GM18507 (cell line): ENCODE measurements around the gene NUP37.
A peak's percentile ranks its signal among the peaks of the same experiment; 100 is the strongest.
"Not testable (repeated sequence)": the region's sequence is repeated elsewhere in the genome, so short reads cannot be mapped to it uniquely, and the experiment has no call there.

Experiments used
- DNase-seq: peaks from one replicate; pipeline ENCODE4 v3.0.0; 2011; ENCODE audit warnings: low read depth; ENCODE audit not compliant: insufficient read length; ENCODE audit errors: extremely low spot score
- FAIRE-seq: peaks from 2 replicates; lab custom pipeline; 2011; peaks lifted over from hg19 to GRCh38; lab: Jason Lieb, UNC

NUP37 gene

GRCh38 chr12:102119674-102120563 is at the start of gene NUP37, which contains the start of gene PARPBP:
TSS of gene NUP37 (minus strand) at chr12:102120114. CDS start at chr12:102118518, 1,596 bp downstream.
TSS of gene PARPBP (plus strand) at chr12:102120183. CDS start at chr12:102123889, 3,706 bp downstream.
- peak; percentile 83 for DNase-seq
- peak; percentile 92 for FAIRE-seq

GRCh38 chr12:102167821-102168604 is 48.1 kb upstream of the NUP37 start:
- no peak for DNase-seq

GRCh38 chr12:102163383-102163782 is 43.5 kb upstream of the NUP37 start:
- FAIRE-seq: no peak
- no peak for DNase-seq

More at GRCh38 chr12:102167821-102168604, 48.1 kb upstream of the NUP37 start:
- FAIRE-seq: peak; percentile 56

- FAIRE-seq, DNase-seq: not testable (repeated sequence)
These were observed 35.3 kb upstream of the NUP37 start for GRCh38 chr12:102155206-102155605.

- DNase-seq, FAIRE-seq: not testable (repeated sequence)
These were observed 27.2 kb upstream of the NUP37 start for GRCh38 chr12:102147062-102147587.

- FAIRE-seq (no peak), DNase-seq (no peak)
These were observed 24.3 kb upstream of the NUP37 start for GRCh38 chr12:102144221-102144620.

GRCh38 chr12:102142866-102143373 is 23.0 kb upstream of the NUP37 start:
- not testable (repeated sequence) for DNase-seq, FAIRE-seq

GRCh38 chr12:102137619-102138018 is 17.7 kb upstream of the NUP37 start:
- FAIRE-seq, DNase-seq: not testable (repeated sequence)

GRCh38 chr12:102131442-102131841 is 11.5 kb upstream of the NUP37 start:
- not testable (repeated sequence) for DNase-seq, FAIRE-seq

- FAIRE-seq, DNase-seq: not testable (repeated sequence)
These were observed 10.8 kb upstream of the NUP37 start for GRCh38 chr12:102130720-102131119.

GRCh38 chr12:102121328-102121727 is 1.4 kb upstream of the NUP37 start:
- not testable (repeated sequence) for FAIRE-seq, DNase-seq

- DNase-seq (no peak), FAIRE-seq (peak; percentile 67)
These were observed 972 bp upstream of the NUP37 start for GRCh38 chr12:102120886-102121285.

- DNase-seq (no peak), FAIRE-seq (no peak)
These were observed 605 bp upstream of the NUP37 start for GRCh38 chr12:102120564-102120873.

- DNase-seq (no peak), FAIRE-seq (no peak)
These were observed 1.0 kb downstream of the NUP37 start for GRCh38 chr12:102118874-102119273.

GRCh38 chr12:102116392-102116791 is 3.5 kb downstream of the NUP37 start:
- no peak for FAIRE-seq
- no peak for DNase-seq

- no peak for FAIRE-seq
These were observed 5.7 kb downstream of the NUP37 start for GRCh38 chr12:102114212-102114611.

GRCh38 chr12:102110782-102111181 is 9.1 kb downstream of the NUP37 start:
- no peak for FAIRE-seq
- DNase-seq: no peak

More at GRCh38 chr12:102114212-102114611, 5.7 kb downstream of the NUP37 start:
- no peak for DNase-seq

- DNase-seq: no peak
- FAIRE-seq: no peak
These were observed 11.9 kb downstream of the NUP37 start for GRCh38 chr12:102107970-102108369.

GRCh38 chr12:102106905-102107304 is 13.0 kb downstream of the NUP37 start:
- DNase-seq (no peak), FAIRE-seq (no peak)

GRCh38 chr12:102096855-102097254 is 23.1 kb downstream of the NUP37 start:
- FAIRE-seq: peak; percentile 47

More at GRCh38 chr12:102096855-102097254, 23.1 kb downstream of the NUP37 start:
- DNase-seq: no peak
